22Rv1 (cell line): ENCODE data around the gene ENPEP.

Experiments used
- CTCF ChIP-seq: fragments of 450-650 bp; IDR thresholded peaks from 2 replicates; pipeline ENCODE4 v1.5.1; 2017; ENCODE audit warnings: mild to moderate bottlenecking
- ZFX ChIP-seq: fragments of 450-650 bp; IDR thresholded peaks from 2 replicates; pipeline ENCODE4 v1.6.1; 2017; ENCODE audit warnings: antibody characterized with exemption, borderline replicate concordance

- no peak for TF ChIP-seq CTCF
- no peak for TF ChIP-seq ZFX
Observed at GRCh38 chr4:110460074-110460746, 15.7 kb upstream of the ENPEP start.
